ENCODE measurements around the gene PEX12. TPM values are rescaled to one million over a fixed set of nuclear protein-coding genes. Genes with fewer than 3 reads are reported as not detected.
"Not testable (repeated sequence)": the region's sequence is repeated elsewhere in the genome, so short reads cannot be mapped to it uniquely, and the experiment has no call there.

Gene PEX12
- total RNA-seq = 1 to 10 TPM; 1.9 to 2.6 TPM

DNA sequence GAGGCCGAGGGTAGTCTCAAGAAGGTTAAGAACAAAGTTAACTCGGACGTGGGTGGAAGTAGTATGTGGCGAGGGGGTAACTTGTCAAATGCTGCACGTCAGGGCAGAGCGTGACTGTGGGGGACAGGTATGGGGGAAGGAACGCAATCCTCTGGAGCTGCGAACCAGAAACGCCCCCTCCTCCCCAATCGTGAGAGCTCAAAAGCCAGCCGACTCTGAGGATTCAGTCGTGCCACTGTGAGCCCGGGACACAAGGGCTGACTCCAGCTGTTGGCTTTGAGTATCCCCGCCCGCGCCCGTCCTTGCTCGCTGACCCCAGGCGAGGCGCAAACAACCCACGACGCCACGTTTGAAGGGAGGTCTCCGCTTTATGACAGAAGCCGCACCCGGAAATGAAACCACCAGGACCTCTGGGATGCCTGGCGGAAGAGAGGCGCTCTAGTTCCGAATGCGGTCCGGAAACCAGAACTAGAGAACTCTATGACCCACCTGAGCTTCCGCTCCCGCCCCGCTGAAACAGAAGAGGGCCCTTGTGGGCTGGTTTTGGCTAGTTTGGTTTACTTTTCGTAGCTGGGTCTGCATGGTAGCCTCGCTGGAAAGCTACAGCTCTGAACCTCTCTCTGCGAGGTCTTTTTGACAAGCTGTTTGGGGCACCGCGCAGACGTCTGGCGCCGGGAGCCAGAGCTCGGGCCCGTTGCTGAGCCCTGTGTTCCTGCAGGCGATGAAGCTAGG lies at the start of gene PEX12:
PEX12 (minus strand) TSS at position 375 of the 732 bp plus-strand sequence. CDS start 550 bp downstream, outside the sequence.
- peaks cover 22% of the 10 kb centered on the region for H3K36me3 Mint-ChIP-seq (ENCODE audit: low read depth)
- H3K27me3 Mint-ChIP-seq = no peaks in the 10 kb centered on the region
- H3K27ac Mint-ChIP-seq = peak within 1 kb of the TSS; percentile 99
- peak within 1 kb of the TSS; percentile 100 for H3K4me3 Mint-ChIP-seq
- peak; percentile 95 for ATAC-seq (replicated peaks)
- no peaks in the 10 kb centered on the region for H3K9me3 Mint-ChIP-seq
- peaks cover 11% of the 10 kb centered on the region for H3K4me1 Mint-ChIP-seq

DNA sequence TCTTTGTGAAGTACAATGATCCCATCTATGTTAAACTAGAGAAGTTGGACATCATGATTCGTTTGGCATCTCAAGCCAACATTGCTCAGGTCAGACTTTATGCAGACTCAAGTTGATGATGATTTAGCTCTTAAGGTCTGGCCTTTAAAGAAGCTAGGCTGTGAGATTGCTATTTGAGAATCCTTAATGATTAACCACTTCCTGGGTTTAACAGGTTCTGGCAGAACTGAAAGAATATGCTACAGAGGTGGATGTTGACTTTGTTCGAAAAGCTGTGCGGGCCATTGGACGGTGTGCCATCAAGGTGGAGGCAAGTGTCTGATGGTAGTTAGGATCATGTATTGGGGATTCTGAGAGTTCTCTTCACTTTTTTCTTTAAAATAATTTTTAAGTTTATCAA lies 49.0 kb upstream of the PEX12 start:
- Mint-ChIP-seq H3K27me3 (no peaks in the 10 kb centered on the region), H3K9me3 (no peaks in the 10 kb centered on the region), H3K27ac (no peak overlapping the region), H3K4me3 (no peak overlapping the region), H3K36me3 (ENCODE audit: low read depth) (peaks cover 92% of the 10 kb centered on the region), H3K4me1 (peaks cover 6% of the 10 kb centered on the region)
- no peak for ATAC-seq (replicated peaks)

DNA sequence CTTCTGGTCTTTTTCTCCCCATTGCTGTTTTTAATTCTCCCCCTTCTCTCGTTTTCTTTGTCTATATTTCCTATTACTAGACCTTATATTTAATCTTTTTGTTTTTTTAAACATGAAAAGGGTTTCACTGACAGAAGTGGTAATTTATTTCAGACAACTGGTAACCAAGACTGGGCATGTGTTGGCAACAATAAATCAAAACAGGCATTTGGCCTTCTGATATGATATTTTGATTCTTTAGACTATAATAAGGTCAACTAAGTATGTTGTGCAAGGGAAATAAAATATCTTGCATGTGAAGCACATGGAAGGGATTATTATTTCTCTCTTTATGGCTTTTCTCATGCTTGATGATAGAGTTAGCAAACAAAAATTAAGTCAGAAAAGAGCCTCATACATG lies 43.4 kb upstream of the PEX12 start:
- Mint-ChIP-seq H3K4me1 (peaks cover 5% of the 10 kb centered on the region), H3K36me3 (ENCODE audit: low read depth) (peaks cover 81% of the 10 kb centered on the region), H3K27ac (no peak overlapping the region), H3K9me3 (no peaks in the 10 kb centered on the region), H3K27me3 (no peaks in the 10 kb centered on the region), H3K4me3 (no peak overlapping the region)
- no peak for ATAC-seq (replicated peaks)

DNA sequence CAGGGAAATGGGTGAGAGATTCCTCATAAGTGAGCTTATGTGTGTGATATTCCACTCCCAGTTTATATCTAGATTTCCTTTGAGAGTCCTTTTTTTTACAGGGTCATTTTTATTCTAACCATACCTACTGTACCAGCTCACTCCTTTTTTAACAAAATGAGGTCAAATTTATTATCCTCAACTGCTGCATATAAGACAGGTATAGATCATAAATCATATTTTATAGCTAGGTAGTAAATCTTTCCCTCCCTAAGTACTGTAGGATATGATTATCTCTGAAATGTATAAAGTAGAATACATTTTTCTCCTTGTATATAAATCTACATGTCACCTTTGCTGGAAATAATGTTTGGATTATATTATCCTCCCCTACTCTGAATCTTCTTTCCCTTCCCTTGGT lies 40.3 kb upstream of the PEX12 start:
- H3K4me1 Mint-ChIP-seq = peaks cover 5% of the 10 kb centered on the region
- no peaks in the 10 kb centered on the region for H3K27me3 Mint-ChIP-seq
- no peak overlapping the region for H3K27ac Mint-ChIP-seq
- peaks cover 76% of the 10 kb centered on the region for H3K36me3 Mint-ChIP-seq (ENCODE audit: low read depth)
- H3K9me3 Mint-ChIP-seq = no peaks in the 10 kb centered on the region
- no peak overlapping the region for H3K4me3 Mint-ChIP-seq
- no peak for ATAC-seq (replicated peaks)

DNA sequence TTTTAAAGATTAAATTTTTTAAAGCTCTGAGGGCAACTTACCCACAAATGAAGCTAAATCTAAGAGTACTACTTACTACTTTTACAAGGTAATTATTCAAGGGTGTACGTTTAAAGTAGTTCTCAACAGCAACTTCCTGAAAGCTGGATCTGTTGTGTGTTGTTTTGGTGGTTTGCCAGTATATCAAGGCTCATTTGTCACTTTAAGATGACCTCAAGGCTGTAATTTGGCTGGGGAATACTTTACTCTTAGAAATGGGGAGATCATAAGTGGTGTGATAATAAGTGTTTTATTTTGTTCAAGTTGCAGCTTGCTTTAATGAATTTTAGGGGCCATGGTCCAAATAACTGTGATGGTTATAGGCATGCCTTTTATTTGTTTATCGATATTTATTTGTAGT lies 39.1 kb upstream of the PEX12 start:
- H3K4me1 Mint-ChIP-seq = peaks cover 5% of the 10 kb centered on the region
- H3K27ac Mint-ChIP-seq = no peak overlapping the region
- no peak for ATAC-seq (replicated peaks)
- H3K36me3 Mint-ChIP-seq (ENCODE audit: low read depth) = peaks cover 81% of the 10 kb centered on the region
- no peaks in the 10 kb centered on the region for H3K27me3 Mint-ChIP-seq
- no peak overlapping the region for H3K4me3 Mint-ChIP-seq
- H3K9me3 Mint-ChIP-seq = no peaks in the 10 kb centered on the region

DNA sequence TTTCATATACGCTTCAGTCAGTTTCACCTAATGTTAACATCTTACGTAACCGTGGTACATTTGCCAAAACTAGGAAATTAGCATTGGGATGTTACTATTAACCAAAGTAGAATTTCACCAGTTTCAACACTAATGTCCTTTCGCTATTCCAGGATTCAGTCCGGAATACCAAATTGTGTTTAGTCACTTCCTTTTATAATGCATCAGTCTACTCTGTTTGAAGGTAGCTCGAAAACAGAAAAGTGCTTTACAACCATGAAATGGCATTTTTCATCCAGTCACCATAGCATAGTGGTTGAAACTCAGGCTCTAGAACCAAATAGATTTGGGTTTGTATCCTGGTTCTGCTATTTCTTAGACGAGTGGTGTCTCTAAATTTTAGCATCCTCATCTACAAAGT lies 38.2 kb upstream of the PEX12 start:
- H3K27ac Mint-ChIP-seq = no peak overlapping the region
- H3K4me3 Mint-ChIP-seq = no peak overlapping the region
- H3K27me3 Mint-ChIP-seq = no peaks in the 10 kb centered on the region
- H3K9me3 Mint-ChIP-seq = no peaks in the 10 kb centered on the region
- H3K4me1 Mint-ChIP-seq = peaks cover 5% of the 10 kb centered on the region
- no peak for ATAC-seq (replicated peaks)
- H3K36me3 Mint-ChIP-seq (ENCODE audit: low read depth) = peaks cover 84% of the 10 kb centered on the region

DNA sequence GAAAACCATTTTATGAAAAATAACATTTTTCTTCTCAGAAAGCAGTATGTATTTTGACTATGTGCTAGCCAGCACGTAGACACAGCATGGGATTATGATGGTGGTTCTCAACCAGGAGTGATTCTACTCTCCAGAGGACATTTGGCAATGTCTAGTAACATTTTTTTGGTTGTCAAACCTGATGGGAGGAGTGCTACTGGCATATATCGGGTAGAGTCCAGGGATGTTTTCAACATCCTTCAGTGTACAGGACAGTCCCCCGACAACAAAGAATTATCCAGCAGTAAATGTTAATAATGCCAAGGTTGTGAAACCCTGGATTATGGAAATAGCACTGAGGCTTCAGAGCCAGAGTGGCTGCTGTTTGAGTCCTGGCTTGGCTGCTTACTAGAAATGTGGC lies 36.4 kb upstream of the PEX12 start:
- no peak for ATAC-seq (replicated peaks)
- Mint-ChIP-seq H3K27ac (no peak overlapping the region), H3K36me3 (ENCODE audit: low read depth) (peaks cover 93% of the 10 kb centered on the region)

DNA sequence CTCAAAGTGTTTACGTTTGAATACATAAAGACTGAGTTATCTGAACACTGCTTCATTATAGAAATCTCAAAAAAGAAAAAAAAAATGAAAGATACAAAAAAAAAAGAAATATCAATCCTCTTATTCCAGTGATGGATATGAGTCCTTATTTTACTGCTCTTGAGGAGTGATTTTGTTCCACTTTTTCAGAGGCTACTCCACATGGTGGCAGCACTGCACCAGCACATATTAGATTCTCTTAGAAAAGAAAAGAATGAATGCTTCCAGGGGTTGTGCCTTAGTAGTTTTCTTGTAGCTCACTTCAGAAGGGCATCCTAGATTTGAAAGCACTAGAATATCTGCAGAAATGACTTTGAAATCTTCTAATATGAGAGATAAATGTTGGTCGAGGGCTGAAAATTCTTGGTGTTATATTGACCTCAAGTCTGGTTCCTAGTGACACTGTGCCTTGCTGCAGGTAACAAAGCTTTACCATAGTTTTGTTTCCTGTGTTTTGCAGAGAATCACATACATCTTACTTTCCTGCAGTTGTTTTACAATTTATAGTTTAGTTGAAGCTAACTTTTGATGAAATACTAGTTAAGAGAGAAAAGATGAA lies 34.7 kb upstream of the PEX12 start:
- Mint-ChIP-seq H3K27ac (no peak overlapping the region), H3K4me3 (no peak overlapping the region), H3K27me3 (no peaks in the 10 kb centered on the region), H3K9me3 (no peaks in the 10 kb centered on the region), H3K4me1 (peaks cover 5% of the 10 kb centered on the region), H3K36me3 (ENCODE audit: low read depth) (peaks cover 93% of the 10 kb centered on the region)
- ATAC-seq (replicated peaks) = no peak

More for the DNA sequence above, 36.4 kb upstream of the PEX12 start:
- Mint-ChIP-seq H3K4me1 (peaks cover 5% of the 10 kb centered on the region), H3K9me3 (no peaks in the 10 kb centered on the region), H3K27me3 (no peaks in the 10 kb centered on the region), H3K4me3 (no peak overlapping the region)

DNA sequence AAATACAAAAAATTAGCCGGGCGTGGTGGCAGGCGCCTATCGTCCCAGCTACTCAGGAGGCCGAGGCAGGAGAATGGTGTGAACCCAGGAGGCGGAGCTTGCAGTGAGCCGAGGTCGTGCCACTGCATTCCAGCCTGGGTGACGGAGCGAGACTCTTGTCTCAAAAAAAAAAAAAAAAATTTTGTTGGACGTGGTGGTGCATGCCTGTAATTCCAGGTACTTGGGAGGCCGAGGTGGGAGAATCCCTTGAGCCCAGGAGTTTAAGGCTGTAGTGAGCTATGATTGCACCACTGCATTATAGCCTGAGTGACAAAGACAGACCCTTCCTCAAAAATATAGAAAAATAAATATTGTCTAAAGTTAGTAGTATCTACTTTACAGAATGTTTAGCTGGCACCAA lies 32.4 kb upstream of the PEX12 start:
- peaks cover 95% of the 10 kb centered on the region for H3K36me3 Mint-ChIP-seq (ENCODE audit: low read depth)
- not testable (repeated sequence) for ATAC-seq (replicated peaks); H3K27me3 Mint-ChIP-seq; H3K9me3 Mint-ChIP-seq; H3K4me1 Mint-ChIP-seq; H3K4me3 Mint-ChIP-seq; H3K27ac Mint-ChIP-seq

DNA sequence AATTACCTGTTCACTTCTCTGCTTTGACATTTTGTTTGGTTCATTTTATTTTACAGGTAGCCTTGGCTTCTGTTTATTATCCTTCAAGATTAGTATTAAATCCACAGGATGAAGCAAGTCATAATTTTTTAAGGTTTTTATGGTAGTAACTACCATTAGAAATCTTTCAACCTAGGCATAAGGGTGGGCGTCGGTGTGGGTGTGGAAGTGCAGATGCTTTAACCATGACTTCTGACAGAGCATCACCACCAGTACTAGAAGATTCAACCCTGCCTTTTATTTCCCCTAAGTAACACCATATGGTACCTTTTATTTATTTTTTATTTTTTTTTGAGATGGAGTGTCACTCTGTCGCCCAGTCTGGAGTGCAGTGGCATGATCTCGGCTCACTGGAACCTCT lies 31.5 kb upstream of the PEX12 start:
- H3K27ac Mint-ChIP-seq = no peak overlapping the region
- no peaks in the 10 kb centered on the region for H3K27me3 Mint-ChIP-seq
- ATAC-seq (replicated peaks) = no peak
- no peaks in the 10 kb centered on the region for H3K9me3 Mint-ChIP-seq
- H3K4me1 Mint-ChIP-seq = no peaks in the 10 kb centered on the region
- no peak overlapping the region for H3K4me3 Mint-ChIP-seq
- H3K36me3 Mint-ChIP-seq (ENCODE audit: low read depth) = peaks cover 95% of the 10 kb centered on the region

DNA sequence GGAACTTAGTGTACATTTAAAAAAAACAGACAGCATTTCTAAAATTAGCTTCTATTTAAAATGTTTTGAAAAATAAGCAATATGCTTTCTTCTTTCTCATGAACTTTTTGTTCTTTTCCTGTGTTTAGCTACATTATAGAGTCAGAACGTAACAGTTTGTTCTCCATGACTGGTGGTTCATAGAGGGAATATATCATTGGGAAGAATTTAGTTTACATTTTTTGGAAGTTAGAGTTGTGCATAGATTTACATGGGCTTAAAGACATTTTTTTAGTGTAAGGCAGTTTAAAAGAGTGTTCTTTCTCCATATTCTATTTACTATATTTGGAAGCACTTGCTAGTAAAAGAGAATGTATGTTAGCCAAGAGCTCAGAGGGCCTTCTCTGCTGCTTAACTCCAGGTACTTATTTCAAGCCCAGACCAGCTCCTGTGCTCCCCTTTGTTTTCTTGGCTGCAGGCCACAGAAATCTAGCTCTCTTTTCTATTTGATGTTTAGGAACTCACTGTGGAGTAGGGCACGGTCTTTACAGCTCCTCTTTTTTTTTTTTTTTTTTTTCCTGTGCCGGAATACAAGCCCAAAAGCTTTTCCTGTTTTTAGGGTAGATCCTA lies 29.0 kb upstream of the PEX12 start:
- no peak overlapping the region for H3K4me3 Mint-ChIP-seq
- no peak overlapping the region for H3K27ac Mint-ChIP-seq
- no peak for ATAC-seq (replicated peaks)
- no peaks in the 10 kb centered on the region for H3K27me3 Mint-ChIP-seq
- no peaks in the 10 kb centered on the region for H3K9me3 Mint-ChIP-seq
- no peaks in the 10 kb centered on the region for H3K4me1 Mint-ChIP-seq
- H3K36me3 Mint-ChIP-seq (ENCODE audit: low read depth) = peaks cover 99% of the 10 kb centered on the region

DNA sequence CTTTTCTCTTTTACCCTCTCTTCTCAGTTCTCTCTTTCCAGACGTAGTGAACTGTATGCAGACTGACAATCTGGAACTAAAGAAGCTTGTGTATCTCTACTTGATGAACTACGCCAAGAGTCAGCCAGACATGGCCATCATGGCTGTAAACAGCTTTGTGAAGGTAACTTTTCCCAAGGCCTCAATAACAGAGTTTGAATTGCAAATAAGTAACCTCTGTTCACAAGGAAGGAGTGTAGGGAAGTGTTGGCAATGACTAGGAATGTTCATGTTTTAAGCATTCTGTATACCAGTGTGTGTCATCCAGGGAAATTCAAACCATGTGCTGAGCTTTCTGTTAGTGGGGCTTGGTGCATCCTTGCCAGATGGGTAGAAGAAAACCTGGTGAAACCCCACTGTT lies 27.3 kb upstream of the PEX12 start:
- no peak for ATAC-seq (replicated peaks)
- Mint-ChIP-seq H3K36me3 (ENCODE audit: low read depth) (peaks cover 100% of the 10 kb centered on the region), H3K27ac (no peak overlapping the region)

DNA sequence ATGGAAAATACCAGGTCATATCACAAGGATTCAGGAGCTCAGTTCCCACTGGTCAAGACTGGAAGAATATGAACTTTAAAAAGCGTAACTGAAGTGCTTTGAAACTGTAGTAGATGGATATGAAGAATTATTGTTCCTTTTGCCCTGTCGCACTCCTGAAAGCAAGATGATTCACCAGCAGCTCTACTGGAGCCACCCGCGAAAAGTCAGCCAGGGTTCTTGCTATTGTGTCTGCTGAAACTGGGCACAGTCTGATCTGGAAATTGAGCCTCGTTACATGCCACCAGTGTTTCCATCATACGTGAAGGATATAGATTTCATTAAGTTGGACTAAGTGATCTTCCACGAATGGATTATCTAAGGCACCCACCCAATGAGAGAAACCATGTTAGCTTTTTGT lies 25.3 kb upstream of the PEX12 start:
- Mint-ChIP-seq H3K9me3 (no peaks in the 10 kb centered on the region), H3K4me3 (no peak overlapping the region), H3K27ac (no peak overlapping the region), H3K4me1 (no peaks in the 10 kb centered on the region), H3K27me3 (no peaks in the 10 kb centered on the region), H3K36me3 (ENCODE audit: low read depth) (peaks cover 100% of the 10 kb centered on the region)
- no peak for ATAC-seq (replicated peaks)

More for the DNA sequence above, 27.3 kb upstream of the PEX12 start:
- H3K27me3 Mint-ChIP-seq = no peaks in the 10 kb centered on the region
- no peaks in the 10 kb centered on the region for H3K4me1 Mint-ChIP-seq
- H3K9me3 Mint-ChIP-seq = no peaks in the 10 kb centered on the region
- no peak overlapping the region for H3K4me3 Mint-ChIP-seq

DNA sequence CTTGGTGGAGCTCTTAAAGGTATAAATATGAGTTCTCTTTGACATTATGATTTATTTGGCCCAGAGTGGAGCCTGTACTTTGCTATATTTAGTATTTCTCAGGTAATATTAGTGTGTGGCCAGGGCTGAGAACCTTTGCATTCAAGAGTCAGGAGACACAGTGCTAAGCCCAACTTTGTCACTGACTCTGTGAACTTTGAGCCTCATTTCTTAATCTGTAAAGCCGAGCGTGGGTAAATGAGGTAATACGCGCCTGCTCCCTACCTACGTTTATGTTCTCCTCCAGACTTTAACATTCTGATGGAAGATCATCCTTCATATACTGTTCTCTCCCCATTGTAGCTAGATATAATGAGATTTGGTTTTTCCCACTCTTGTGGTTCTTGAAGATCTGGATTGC lies 19.2 kb upstream of the PEX12 start:
- Mint-ChIP-seq H3K27ac (no peak overlapping the region), H3K4me3 (no peak overlapping the region), H3K27me3 (no peaks in the 10 kb centered on the region), H3K9me3 (no peaks in the 10 kb centered on the region), H3K36me3 (ENCODE audit: low read depth) (peaks cover 100% of the 10 kb centered on the region), H3K4me1 (no peaks in the 10 kb centered on the region)
- ATAC-seq (replicated peaks) = no peak

DNA sequence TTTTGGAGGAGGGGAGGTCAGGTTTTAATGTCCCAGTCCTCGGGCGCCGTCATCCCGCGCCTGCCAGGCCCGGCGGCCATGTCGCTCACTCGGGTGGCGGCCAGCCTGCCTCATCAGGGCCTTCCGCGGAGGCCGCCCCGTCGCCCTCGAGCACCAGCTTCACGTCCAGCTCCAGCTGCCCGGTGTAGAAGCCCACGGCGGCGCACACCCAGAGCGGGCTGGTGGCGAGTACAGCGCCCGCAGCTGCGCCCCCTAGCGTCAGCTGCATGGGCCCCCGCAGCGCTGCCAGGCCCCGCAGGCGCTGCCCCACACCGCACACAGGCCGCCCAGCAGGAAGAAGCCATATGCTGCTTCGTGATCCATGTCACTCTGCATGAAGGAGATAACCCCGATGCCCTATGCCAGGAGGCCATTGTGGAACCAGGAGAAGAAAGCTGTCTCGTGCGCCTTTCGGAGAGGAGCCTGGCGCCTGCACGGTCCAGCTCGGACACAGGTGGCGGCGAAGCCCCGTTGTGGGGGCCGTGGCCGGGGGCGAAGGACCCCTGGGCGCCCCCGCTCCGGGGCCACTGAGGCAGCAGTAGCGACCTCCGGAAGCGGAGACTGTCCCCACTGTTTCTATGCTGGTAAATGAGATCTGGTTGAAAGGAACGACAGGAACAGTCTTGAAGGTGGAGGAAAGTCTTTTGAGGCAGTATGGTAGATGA lies 18.3 kb upstream of the PEX12 start:
- ATAC-seq (replicated peaks) = no peak
- Mint-ChIP-seq H3K36me3 (ENCODE audit: low read depth) (peaks cover 91% of the 10 kb centered on the region), H3K9me3 (no peaks in the 10 kb centered on the region), H3K27ac (no peak overlapping the region), H3K27me3 (no peaks in the 10 kb centered on the region), H3K4me3 (no peak overlapping the region), H3K4me1 (no peaks in the 10 kb centered on the region)

Data from activated T-helper 17 cell treated with anti-CD3 and anti-CD28 coated beads, Interleukin-2, amount 50 U/mL, for 72 hours (primary cell).